GM21390 (cell line): ENCODE measurements around the gene DECR2.
"Not testable (repeated sequence)": the region's sequence is repeated elsewhere in the genome, so short reads cannot be mapped to it uniquely, and the experiment has no call there.

ENCODE experiments used
- ATAC-seq: cut with Tn5 transposase; IDR thresholded peaks from one replicate; pipeline ENCODE4 v1.9.1; 2021; ENCODE audit not compliant: unreplicated experiment

The DECR2 gene

GRCh38 chr16:401468-402348, at the start of gene DECR2:
TSS of gene DECR2 (plus strand) at chr16:401885. CDS start at chr16:401964, 79 bp downstream.
- ATAC-seq, result peak; percentile 46

GRCh38 chr16:352547-353403, 48.9 kb upstream of the DECR2 start, which contains the start of gene AXIN1:
TSS of gene AXIN1 (minus strand) at chr16:352723. CDS start at chr16:347025, 5,698 bp downstream.
- peak; percentile 54 for ATAC-seq

- no peak for ATAC-seq
These were observed 48.0 kb upstream of the DECR2 start for GRCh38 chr16:353404-354290.

GRCh38 chr16:354291-354881, 47.3 kb upstream of the DECR2 start:
- no peak for ATAC-seq

- ATAC-seq, result no peak
These were observed 46.7 kb upstream of the DECR2 start for GRCh38 chr16:354971-355461.

GRCh38 chr16:356741-357140, 44.9 kb upstream of the DECR2 start:
- no peak for ATAC-seq

GRCh38 chr16:359067-359763, 42.5 kb upstream of the DECR2 start:
- no peak for ATAC-seq

- ATAC-seq, result no peak
These were observed 41.6 kb upstream of the DECR2 start for GRCh38 chr16:359871-360697.

GRCh38 chr16:360698-361336, 40.9 kb upstream of the DECR2 start:
- no peak for ATAC-seq

GRCh38 chr16:361341-361871, 40.3 kb upstream of the DECR2 start:
- no peak for ATAC-seq

GRCh38 chr16:361872-362701, 39.6 kb upstream of the DECR2 start:
- ATAC-seq, result no peak

GRCh38 chr16:362702-362999, 39.0 kb upstream of the DECR2 start:
- ATAC-seq, result not testable (repeated sequence)

GRCh38 chr16:363110-363765, 38.4 kb upstream of the DECR2 start:
- no peak for ATAC-seq

GRCh38 chr16:363766-364490, 37.8 kb upstream of the DECR2 start:
- ATAC-seq, result no peak

GRCh38 chr16:364595-365491, 36.8 kb upstream of the DECR2 start:
- no peak for ATAC-seq
